Neural progenitor cell (in vitro differentiated cells): ENCODE results near the gene CTNNA3.

Experiments used
- EZH2 ChIP-seq: fragments of 200-600 bp; sonication (generic); IDR thresholded peaks from 2 replicates; pipeline ENCODE4 v1.6.1; 2017; ENCODE audit warnings: antibody characterized with exemption, mild to moderate bottlenecking, moderate library complexity
- TF ChIP-seq, protein P1 (sequence below): fragments of 200-600 bp; sonication (generic); IDR thresholded peaks from 2 replicates; pipeline ENCODE4 v1.5.1; 2017; ENCODE audit warnings: antibody characterized with exemption, mild to moderate bottlenecking

- no peak for TF ChIP-seq EZH2
- TF ChIP-seq, protein P1, sequence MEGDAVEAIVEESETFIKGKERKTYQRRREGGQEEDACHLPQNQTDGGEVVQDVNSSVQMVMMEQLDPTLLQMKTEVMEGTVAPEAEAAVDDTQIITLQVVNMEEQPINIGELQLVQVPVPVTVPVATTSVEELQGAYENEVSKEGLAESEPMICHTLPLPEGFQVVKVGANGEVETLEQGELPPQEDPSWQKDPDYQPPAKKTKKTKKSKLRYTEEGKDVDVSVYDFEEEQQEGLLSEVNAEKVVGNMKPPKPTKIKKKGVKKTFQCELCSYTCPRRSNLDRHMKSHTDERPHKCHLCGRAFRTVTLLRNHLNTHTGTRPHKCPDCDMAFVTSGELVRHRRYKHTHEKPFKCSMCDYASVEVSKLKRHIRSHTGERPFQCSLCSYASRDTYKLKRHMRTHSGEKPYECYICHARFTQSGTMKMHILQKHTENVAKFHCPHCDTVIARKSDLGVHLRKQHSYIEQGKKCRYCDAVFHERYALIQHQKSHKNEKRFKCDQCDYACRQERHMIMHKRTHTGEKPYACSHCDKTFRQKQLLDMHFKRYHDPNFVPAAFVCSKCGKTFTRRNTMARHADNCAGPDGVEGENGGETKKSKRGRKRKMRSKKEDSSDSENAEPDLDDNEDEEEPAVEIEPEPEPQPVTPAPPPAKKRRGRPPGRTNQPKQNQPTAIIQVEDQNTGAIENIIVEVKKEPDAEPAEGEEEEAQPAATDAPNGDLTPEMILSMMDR, result no peak
These were observed 262.7 kb downstream of the CTNNA3 start for GRCh38 chr10:67433276-67433675.
